Tibial nerve (tissue), 4 donors: Measurements from ENCODE around the gene OCA2. TPM values are rescaled to one million over a fixed set of nuclear protein-coding genes. Genes with fewer than 3 reads are reported as not detected.

Source experiments
- DNase-seq, 2 donors: peaks; one replicate each; pipeline ENCODE4 v3.0.0-alpha.2; 2019; ENCODE audit warnings: low spot score in 2 of 2
- H3K27ac ChIP-seq, 4 donors: fragments of 200-600 bp; sonication (generic) in 3 of 4; one replicate each; pipeline ENCODE4 v1.5.1; 2017 to 2019; ENCODE audit warnings: mild to moderate bottlenecking in 1 of 4
- H3K27me3 ChIP-seq, 2 donors: fragments of 200-600 bp; sonication (generic) in 1 of 2; one replicate each; pipeline versions ENCODE4 v1.5.1 to v1.6.0; 2017 to 2019
- H3K36me3 ChIP-seq, 3 donors: fragments of 200-600 bp; sonication (generic); one replicate each; pipeline ENCODE4 v1.5.1; 2018 to 2019
- H3K4me1 ChIP-seq, 4 donors: fragments of 200-600 bp; sonication (generic) in 3 of 4; one replicate each; pipeline ENCODE4 v1.5.1; 2017 to 2019
- H3K4me3 ChIP-seq, 4 donors: fragments of 200-600 bp; sonication (generic) in 3 of 4; one replicate each; pipeline ENCODE4 v1.5.1; 2017 to 2019; ENCODE audit warnings: mild to moderate bottlenecking in 1 of 4, moderate library complexity in 1 of 4
- H3K9me3 ChIP-seq, 4 donors: fragments of 200-600 bp; sonication (generic) in 3 of 4; one replicate each; pipeline ENCODE4 v1.5.1; 2017 to 2019
- CTCF ChIP-seq, 5 experiments: fragments of 200-600 bp in 3 of 5; fragments of 450-650 bp in 2 of 5; sonication (generic) in 3 of 5; IDR thresholded peaks; one replicate each; pipeline ENCODE4 v1.5.1; 2016 to 2019; ENCODE audit warnings: antibody characterized with exemption in 5 of 5, mild to moderate bottlenecking in 3 of 5, moderate library complexity in 2 of 5
- EP300 ChIP-seq, 2 donors: sonication (generic); formaldehyde crosslinking; IDR thresholded peaks; one replicate each; pipeline ENCODE4 v1.6.1; 2017; ENCODE audit warnings: antibody characterized with exemption in 2 of 2, mild to moderate bottlenecking in 1 of 2
- POLR2A ChIP-seq, 2 donors: fragments of 450-650 bp; IDR thresholded peaks; one replicate each; pipeline ENCODE4 v1.6.1; 2017; ENCODE audit warnings: antibody characterized with exemption in 2 of 2, mild to moderate bottlenecking in 2 of 2, moderate library complexity in 2 of 2
- WGBS, 2 donors: methylation state at CpG; one replicate each; pipeline ENCODE4 v1.1.5; 2018; 5-methylcytosine and 5-hydroxymethylcytosine counted together
- total RNA-seq, 4 donors: library from RNA; depleted of rRNA; stranded (reverse); fragments of >200 nt; gene quantifications; one replicate each; pipeline ENCODE4 v1.1.0, GENCODE V29; 2016

OCA2 gene
- total RNA-seq, 4 donors from 2014 or later = 2.7 to 19.7 (median 6.5) TPM; not detected in 1

DNA sequence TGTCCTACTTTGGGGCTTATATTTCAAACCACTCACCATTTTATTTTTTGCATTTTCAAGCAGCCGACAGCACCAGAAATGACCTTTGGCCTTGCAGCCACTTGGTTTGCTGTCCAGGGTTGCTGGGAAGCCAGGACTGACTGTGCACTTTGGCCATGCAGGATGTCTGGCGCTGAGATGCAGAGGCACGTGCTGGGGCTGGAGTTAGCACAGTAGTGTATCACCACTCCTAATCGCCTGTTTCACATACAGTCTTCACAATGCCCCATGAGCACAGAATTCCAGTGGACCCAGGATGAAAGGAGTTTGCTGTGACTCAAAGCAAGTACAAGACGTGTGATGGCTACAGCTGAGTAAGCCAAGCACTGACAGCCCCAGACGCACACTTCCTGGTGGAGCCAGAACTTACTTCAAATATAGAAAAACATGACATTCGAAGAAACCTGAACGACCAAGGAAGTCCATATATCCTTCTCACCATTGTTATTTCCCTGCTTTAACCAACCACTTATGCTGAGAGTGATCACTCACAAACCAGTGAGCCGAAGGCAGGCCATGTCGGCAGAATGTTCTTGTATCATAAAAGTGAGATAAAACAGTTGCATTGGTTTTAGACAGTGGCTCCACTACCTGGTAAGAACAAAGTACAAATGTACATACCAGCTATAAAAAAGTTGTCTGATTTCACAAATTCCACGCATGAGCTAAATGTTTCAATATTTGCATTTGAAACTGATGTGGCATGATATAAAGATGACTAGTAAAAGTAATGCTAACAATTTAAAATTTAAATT, 16.0 kb downstream of the OCA2 start:
- no peak overlapping the region for H3K27ac ChIP-seq
- peaks cover 0 to 12% (median 0%) of the 10 kb centered on the region in 4 donors for H3K9me3 ChIP-seq
- H3K4me3 ChIP-seq = no peak overlapping the region
- no peak for DNase-seq
- H3K4me1 ChIP-seq = no peaks in the 10 kb centered on the region
- no peaks in the 10 kb centered on the region for H3K36me3 ChIP-seq
- whole genome bisulfite sequencing, 2 donors = 66 to 78% methylated on average over 11 of the region's 11 CpGs
- TF ChIP-seq EP300 (IDR thresholded peaks at IDR 0.05) = no peak
- no peak for TF ChIP-seq POLR2A (IDR thresholded peaks at IDR 0.05)
- no peak for TF ChIP-seq CTCF (IDR thresholded peaks at IDR 0.05)
- no peaks in the 10 kb centered on the region for H3K27me3 ChIP-seq

DNA sequence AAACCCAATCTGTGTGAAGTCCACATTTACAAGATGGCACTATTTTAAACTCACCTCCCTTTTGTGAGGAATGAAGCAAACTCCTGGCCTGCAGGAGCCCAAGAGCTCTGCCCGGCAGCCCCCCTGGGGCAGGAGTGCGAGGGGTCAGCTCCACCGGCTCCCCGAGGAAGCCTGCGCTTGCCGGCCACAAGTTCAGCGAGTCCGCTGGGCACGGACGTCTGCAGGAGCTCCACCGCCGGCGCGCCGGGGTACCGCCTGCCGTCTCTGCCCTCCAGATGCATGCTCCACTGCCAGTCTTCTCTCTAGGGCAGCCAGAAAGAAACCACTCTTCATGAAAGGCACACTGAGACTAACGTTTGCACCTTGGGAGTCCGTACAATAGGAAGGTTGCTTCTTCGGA, 17.5 kb downstream of the OCA2 start:
- H3K9me3 ChIP-seq = peaks cover 0 to 6% (median 0%) of the 10 kb centered on the region in 4 donors
- H3K36me3 ChIP-seq = no peaks in the 10 kb centered on the region
- H3K27me3 ChIP-seq = no peaks in the 10 kb centered on the region
- H3K27ac ChIP-seq = no peak overlapping the region
- WGBS, 2 donors = 97 to 99% methylated on average over 20 of the region's 20 CpGs
- no peaks in the 10 kb centered on the region for H3K4me1 ChIP-seq
- no peak overlapping the region for H3K4me3 ChIP-seq
- TF ChIP-seq EP300 (IDR thresholded peaks at IDR 0.05) (no peak), CTCF (IDR thresholded peaks at IDR 0.05) (no peak), POLR2A (IDR thresholded peaks at IDR 0.05) (no peak)
- DNase-seq = no peak

- TF ChIP-seq EP300 (IDR thresholded peaks at IDR 0.05) = no peak
- no peak for TF ChIP-seq CTCF (IDR thresholded peaks at IDR 0.05)
- TF ChIP-seq POLR2A (IDR thresholded peaks at IDR 0.05) = no peak
- H3K9me3 ChIP-seq = peaks cover 0 to 6% (median 0%) of the 10 kb centered on the region in 4 donors
- H3K27ac ChIP-seq = no peak overlapping the region
- no peaks in the 10 kb centered on the region for H3K36me3 ChIP-seq
- H3K27me3 ChIP-seq = no peaks in the 10 kb centered on the region
- WGBS, 2 donors = 33 to 41% methylated on average over 8 of the region's 8 CpGs
- DNase-seq = no peak
- H3K4me1 ChIP-seq = no peaks in the 10 kb centered on the region
- no peak overlapping the region for H3K4me3 ChIP-seq
These were observed 18.7 kb downstream of the OCA2 start for GRCh38 chr15:28080386-28080785.

GRCh38 chr15:28079313-28079969, 19.7 kb downstream of the OCA2 start:
- 80 to 92% methylated on average over 8 to 9 of the region's 9 CpGs for WGBS, 2 donors
- Histone ChIP-seq H3K9me3 (no peaks in the 10 kb centered on the region), H3K36me3 (no peaks in the 10 kb centered on the region), H3K4me1 (no peaks in the 10 kb centered on the region), H3K27me3 (no peaks in the 10 kb centered on the region), H3K4me3 (no peak overlapping the region), H3K27ac (no peak overlapping the region)
- no peak for DNase-seq
- no peak for TF ChIP-seq CTCF (IDR thresholded peaks at IDR 0.05)
- TF ChIP-seq POLR2A (IDR thresholded peaks at IDR 0.05) = no peak
- no peak for TF ChIP-seq EP300 (IDR thresholded peaks at IDR 0.05)

GRCh38 chr15:28078191-28078719, 20.9 kb downstream of the OCA2 start:
- no peaks in the 10 kb centered on the region for H3K9me3 ChIP-seq
- no peaks in the 10 kb centered on the region for H3K4me1 ChIP-seq
- no peak overlapping the region for H3K27ac ChIP-seq
- WGBS, 2 donors = 77 to 91% methylated on average over 1 of the region's 1 CpG
- H3K4me3 ChIP-seq = no peak overlapping the region
- DNase-seq = no peak
- TF ChIP-seq POLR2A (IDR thresholded peaks at IDR 0.05) (no peak), EP300 (IDR thresholded peaks at IDR 0.05) (no peak), CTCF (IDR thresholded peaks at IDR 0.05) (no peak)
- H3K36me3 ChIP-seq = no peaks in the 10 kb centered on the region
- no peaks in the 10 kb centered on the region for H3K27me3 ChIP-seq
